Measurements from ENCODE around the gene BCAT1. TPM values are rescaled to one million over a fixed set of nuclear protein-coding genes. Genes with fewer than 3 reads are reported as not detected.

Gene BCAT1
- total and polyA plus RNA-seq, 2 donors (not counting 3 experiments of a cell fraction or from before 2014, with no cell fraction given) = 21.6 to 267 TPM

DNA sequence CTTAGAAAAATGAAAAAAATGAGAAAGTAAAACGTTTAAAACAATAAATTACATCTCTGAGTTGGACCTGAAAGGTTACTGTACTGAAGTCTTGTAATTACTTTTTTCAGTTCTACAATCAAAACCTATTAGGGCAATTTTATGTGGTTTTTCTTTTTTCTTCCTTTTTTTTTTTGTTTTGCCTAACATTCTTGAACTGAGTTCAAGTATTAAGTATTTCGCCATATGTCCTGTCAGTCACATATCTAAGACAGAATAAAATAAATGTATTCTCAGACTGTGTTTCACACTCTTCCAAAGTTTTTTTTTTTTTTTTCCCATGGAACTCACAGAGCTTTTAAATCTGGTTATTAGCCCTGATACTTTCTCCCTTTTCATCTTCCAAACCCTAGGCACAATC lies 172.0 kb downstream of the BCAT1 start:
- no peak for FAIRE-seq
- H4K20me1 ChIP-seq (replicated peaks; ENCODE audit: control insufficient read depth, extremely low read depth, insufficient read depth, low read length) = no peaks in the 10 kb centered on the region

More for the DNA sequence above, 172.0 kb downstream of the BCAT1 start:
- Histone ChIP-seq H3K9me1 (replicated peaks; ENCODE audit: control insufficient read depth, extremely low read depth, insufficient read depth, low read length) (no peaks in the 10 kb centered on the region), H3K9me3 (replicated peaks; ENCODE audit: control insufficient read depth, insufficient read depth, low read length) (no peaks in the 10 kb centered on the region), H3K4me2 (ENCODE audit: insufficient read depth, low read length) (no peak overlapping the region), H3K9ac (replicated peaks; ENCODE audit: extremely low read depth, insufficient read depth, low read length) (no peak overlapping the region), H3K27ac (ENCODE audit: insufficient read depth, low read depth, low read length) (no peak overlapping the region), H3K27me3 (ENCODE audit: control insufficient read depth in 2 of 2, insufficient read depth in 2 of 2, low read length in 2 of 2) (peaks cover 0 to 4% of the 10 kb centered on the region in 2 experiments), H3K4me1 (ENCODE audit: control insufficient read depth, extremely low read depth, insufficient read depth, low read length) (no peaks in the 10 kb centered on the region), H3K4me3 (replicated peaks in 1 of 3; ENCODE audit: insufficient read depth in 1 of 3, low read depth in 1 of 3, low read length in 3 of 3) (no peak overlapping the region), H2AFZ (ENCODE audit: low read depth, low read length) (no peak overlapping the region), H3K36me3 (ENCODE audit: control insufficient read depth in 2 of 2, extremely low read depth in 1 of 2, insufficient read depth in 2 of 2, low read length in 2 of 2) (no peaks in the 10 kb centered on the region), H3K79me2 (ENCODE audit: control insufficient read depth, insufficient read depth, low read length) (no peaks in the 10 kb centered on the region)
- DNase-seq (ENCODE audit: low read depth, low spot score) = no peak
- BruUV-seq (replicated peaks) = no TSS peak
- intact Hi-C loops (cut with micrococcal nuclease) = loop anchor here (5.0 kb wide), 1 partner anchor 765 kb away; no protein-coding TSS in a partner anchor
- ChIA-PET CTCF (interaction anchor here (1.0 to 1.3 kb wide), 2 partner anchors 764 to 1573 kb away, joined by 3 to 5 read pairs; no protein-coding TSS in a partner anchor), POLR2A (no interaction called here)
- dilution Hi-C loops (cut with MboI; ENCODE audit: extremely low pct_ligation_motif_present, low sequenced_read_pairs) = no loop called here
- TF ChIP-seq POLR2A (IDR thresholded peaks at IDR 0.05; ENCODE audit: low read depth, low read length) (no peak), GATA2 (IDR thresholded peaks at IDR 0.05; ENCODE audit: insufficient read depth, insufficient read length, low read depth, low read length) (no peak), POLR2AphosphoS5 (IDR thresholded peaks at IDR 0.05; ENCODE audit: insufficient read depth, low read depth, low read length) (no peak), MYC (IDR thresholded peaks at IDR 0.05; ENCODE audit: low read depth, low read length) (no peak), EZH2 (IDR thresholded peaks at IDR 0.05; ENCODE audit: borderline replicate concordance, low read depth, low read length, severe bottlenecking) (no peak), FOS (IDR thresholded peaks at IDR 0.05; ENCODE audit: borderline replicate concordance, insufficient read depth, low read length) (no peak), JUN (IDR thresholded peaks at IDR 0.05; ENCODE audit: borderline replicate concordance, insufficient read depth, insufficient read length, low read depth) (no peak)
- TF ChIP-seq, protein P1, sequence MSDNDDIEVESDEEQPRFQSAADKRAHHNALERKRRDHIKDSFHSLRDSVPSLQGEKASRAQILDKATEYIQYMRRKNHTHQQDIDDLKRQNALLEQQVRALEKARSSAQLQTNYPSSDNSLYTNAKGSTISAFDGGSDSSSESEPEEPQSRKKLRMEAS (IDR thresholded peaks at IDR 0.05; ENCODE audit: insufficient read depth, insufficient read length) = no peak
- TF ChIP-seq, protein P2, sequence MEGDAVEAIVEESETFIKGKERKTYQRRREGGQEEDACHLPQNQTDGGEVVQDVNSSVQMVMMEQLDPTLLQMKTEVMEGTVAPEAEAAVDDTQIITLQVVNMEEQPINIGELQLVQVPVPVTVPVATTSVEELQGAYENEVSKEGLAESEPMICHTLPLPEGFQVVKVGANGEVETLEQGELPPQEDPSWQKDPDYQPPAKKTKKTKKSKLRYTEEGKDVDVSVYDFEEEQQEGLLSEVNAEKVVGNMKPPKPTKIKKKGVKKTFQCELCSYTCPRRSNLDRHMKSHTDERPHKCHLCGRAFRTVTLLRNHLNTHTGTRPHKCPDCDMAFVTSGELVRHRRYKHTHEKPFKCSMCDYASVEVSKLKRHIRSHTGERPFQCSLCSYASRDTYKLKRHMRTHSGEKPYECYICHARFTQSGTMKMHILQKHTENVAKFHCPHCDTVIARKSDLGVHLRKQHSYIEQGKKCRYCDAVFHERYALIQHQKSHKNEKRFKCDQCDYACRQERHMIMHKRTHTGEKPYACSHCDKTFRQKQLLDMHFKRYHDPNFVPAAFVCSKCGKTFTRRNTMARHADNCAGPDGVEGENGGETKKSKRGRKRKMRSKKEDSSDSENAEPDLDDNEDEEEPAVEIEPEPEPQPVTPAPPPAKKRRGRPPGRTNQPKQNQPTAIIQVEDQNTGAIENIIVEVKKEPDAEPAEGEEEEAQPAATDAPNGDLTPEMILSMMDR (IDR thresholded peaks at IDR 0.05; ENCODE audit: extremely low read depth in 1 of 2, insufficient read depth in 1 of 2, low read depth in 1 of 2, low read length in 2 of 2) = no peak
